Measurements from ENCODE around the gene ETS2.

The ETS2 gene

DNA sequence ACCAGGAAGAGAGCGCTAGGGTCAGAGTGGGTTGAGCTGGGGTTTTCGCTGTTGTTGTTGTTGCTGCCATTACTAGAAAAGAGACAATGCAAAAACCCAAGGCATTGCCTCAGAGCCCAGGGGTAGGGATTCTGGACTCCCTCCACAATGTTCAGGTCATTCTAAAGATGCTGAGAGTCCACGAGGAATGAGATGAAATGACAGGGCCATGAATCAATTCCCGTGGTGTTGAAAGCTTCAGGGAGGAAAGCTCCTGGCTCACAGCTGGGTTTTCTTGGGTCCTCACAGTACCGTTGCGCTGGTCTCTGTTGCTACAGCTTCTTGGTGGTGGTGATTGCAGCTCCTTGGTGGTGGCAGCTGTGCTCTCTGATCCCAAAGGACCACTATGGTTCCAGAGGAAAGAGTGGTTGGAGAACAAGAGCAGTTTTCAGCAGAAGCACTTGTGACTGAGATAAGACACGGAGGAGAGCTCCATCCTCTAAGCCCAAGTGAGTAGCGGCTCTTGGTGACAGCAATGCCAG is 58.2 kb downstream of the ETS2 start:
- no peak for DNase-seq

GRCh38 chr21:38864964-38865363 is 59.2 kb downstream of the ETS2 start:
- no peak for DNase-seq

- DNase-seq, result no peak
Measured at GRCh38 chr21:38869196-38869595, 63.5 kb downstream of the ETS2 start.

- DNase-seq, result no peak
Measured at GRCh38 chr21:38869946-38870345, 64.2 kb downstream of the ETS2 start.
